ENCODE data around the gene SYNM. TPM values are rescaled to one million over a fixed set of nuclear protein-coding genes. Genes with fewer than 3 reads are reported as not detected.
A peak's percentile ranks its signal among the peaks of the same experiment; 100 is the strongest.

The SYNM gene
- total RNA-seq, 2 donors from 2014 or later, result 3.3 to 108 TPM

DNA sequence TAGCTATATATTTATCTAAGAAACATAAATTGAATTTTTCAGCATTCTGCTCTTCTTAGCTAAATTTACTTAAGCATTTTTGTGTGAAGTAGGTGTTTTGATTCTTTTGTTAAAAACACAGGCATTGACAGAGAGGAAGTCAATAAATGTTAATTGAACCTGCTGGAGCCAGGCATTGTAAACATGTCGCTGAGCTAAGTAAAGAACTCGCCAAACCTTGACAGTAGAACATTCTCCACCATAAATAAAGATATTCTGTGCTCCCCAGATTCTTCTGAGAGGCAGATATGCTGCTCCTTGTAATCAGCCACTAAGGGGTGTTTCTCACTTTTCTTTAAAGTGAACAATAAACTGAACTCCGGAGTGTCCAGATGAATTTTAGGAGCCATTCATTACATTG lies 38.4 kb downstream of the SYNM start:
- H3K4me3 ChIP-seq, result no peak overlapping the region
- H3K9me3 ChIP-seq, result no peaks in the 10 kb centered on the region
- H3K27me3 ChIP-seq, result no peaks in the 10 kb centered on the region
- DNase-seq, result no peak
- TF ChIP-seq, protein P1, sequence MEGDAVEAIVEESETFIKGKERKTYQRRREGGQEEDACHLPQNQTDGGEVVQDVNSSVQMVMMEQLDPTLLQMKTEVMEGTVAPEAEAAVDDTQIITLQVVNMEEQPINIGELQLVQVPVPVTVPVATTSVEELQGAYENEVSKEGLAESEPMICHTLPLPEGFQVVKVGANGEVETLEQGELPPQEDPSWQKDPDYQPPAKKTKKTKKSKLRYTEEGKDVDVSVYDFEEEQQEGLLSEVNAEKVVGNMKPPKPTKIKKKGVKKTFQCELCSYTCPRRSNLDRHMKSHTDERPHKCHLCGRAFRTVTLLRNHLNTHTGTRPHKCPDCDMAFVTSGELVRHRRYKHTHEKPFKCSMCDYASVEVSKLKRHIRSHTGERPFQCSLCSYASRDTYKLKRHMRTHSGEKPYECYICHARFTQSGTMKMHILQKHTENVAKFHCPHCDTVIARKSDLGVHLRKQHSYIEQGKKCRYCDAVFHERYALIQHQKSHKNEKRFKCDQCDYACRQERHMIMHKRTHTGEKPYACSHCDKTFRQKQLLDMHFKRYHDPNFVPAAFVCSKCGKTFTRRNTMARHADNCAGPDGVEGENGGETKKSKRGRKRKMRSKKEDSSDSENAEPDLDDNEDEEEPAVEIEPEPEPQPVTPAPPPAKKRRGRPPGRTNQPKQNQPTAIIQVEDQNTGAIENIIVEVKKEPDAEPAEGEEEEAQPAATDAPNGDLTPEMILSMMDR (IDR thresholded peaks at IDR 0.05), result no peak
- no peaks in the 10 kb centered on the region for H3K36me3 ChIP-seq
- no peak overlapping the region for H3K27ac ChIP-seq
- no peaks in the 10 kb centered on the region for H3K4me1 ChIP-seq
- intact Hi-C loops (cut with DNase I), result no loop called here
- H3K9ac ChIP-seq (ENCODE audit: low read depth in 2 of 2, low read length in 2 of 2), result no peak overlapping the region

DNA sequence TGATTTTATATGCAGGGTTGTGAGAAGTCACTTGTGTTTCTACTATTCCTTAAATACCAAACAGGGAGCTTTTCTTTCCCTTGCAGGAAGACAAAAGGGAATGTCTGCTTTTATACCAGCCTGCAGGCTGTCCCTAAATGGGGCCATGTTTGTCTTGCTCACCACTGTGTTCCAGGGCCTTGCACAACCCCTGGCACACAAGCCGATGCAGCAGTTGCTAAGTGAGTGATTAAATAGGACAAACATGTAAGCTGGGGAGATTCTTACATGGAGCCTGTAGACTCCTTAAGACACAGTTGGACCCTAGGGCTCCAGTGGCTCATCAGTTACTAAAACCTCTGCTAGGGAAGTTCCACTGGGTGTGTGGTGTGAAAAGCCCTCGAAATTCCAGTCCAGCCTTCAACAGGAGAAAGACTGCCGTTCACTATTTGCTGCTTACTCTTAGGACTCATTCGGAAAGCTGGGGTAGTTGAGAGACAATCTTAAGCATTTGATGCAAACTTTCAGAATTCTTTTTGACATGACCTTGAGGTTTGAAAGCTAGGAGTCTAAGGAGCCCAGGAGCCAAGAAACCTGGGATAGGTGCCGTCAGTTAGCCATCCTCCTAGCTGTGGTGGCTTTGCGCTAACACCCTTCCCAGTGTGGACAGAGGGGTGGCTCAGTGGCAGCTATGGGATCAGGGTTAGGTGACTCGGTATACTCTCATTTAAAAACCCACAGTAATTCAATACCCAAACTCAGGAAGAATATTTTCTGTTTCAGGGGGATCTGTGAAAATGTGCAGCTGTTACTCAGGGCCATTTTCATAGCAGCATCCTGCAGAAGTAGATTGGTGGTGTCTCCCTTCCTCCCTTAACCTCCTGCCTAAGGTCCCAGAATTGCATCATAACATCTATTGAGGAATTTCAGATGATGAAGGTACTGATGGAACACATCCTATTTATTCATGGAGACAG lies 39.1 kb downstream of the SYNM start:
- H3K9ac ChIP-seq (ENCODE audit: low read depth in 2 of 2, low read length in 2 of 2), result no peak overlapping the region
- intact Hi-C loops (cut with DNase I), result no loop called here
- TF ChIP-seq, protein P1 (IDR thresholded peaks at IDR 0.05), result no peak
- no peak overlapping the region for H3K4me3 ChIP-seq
- no peaks in the 10 kb centered on the region for H3K36me3 ChIP-seq
- no peak overlapping the region for H3K27ac ChIP-seq
- H3K4me1 ChIP-seq, result no peaks in the 10 kb centered on the region
- DNase-seq, result peak; percentile 38
- H3K27me3 ChIP-seq, result no peaks in the 10 kb centered on the region
- H3K9me3 ChIP-seq, result no peaks in the 10 kb centered on the region

DNA sequence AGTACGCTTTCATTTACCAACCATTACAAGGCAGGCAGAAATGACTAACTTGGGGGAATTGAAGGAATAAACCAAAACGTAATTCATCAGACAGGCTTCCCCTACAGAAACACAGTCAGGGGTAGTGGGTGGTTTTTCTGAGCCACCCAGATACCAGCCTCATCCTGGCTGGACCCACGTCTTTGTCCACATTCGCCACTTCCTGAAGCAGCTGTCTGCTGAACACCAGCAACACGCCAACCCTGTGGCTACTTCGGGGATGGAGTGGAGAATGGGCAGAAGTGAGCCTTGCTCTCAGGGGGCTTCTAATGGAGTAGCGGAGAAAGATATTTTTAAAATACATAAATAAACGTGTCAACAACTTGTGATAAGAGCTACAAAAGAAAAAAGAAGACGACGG lies 40.1 kb downstream of the SYNM start:
- Histone ChIP-seq H3K4me1 (no peaks in the 10 kb centered on the region), H3K9me3 (no peaks in the 10 kb centered on the region), H3K27me3 (no peaks in the 10 kb centered on the region), H3K4me3 (no peak overlapping the region), H3K27ac (no peak overlapping the region), H3K36me3 (no peaks in the 10 kb centered on the region), H3K9ac (ENCODE audit: low read depth in 2 of 2, low read length in 2 of 2) (no peak overlapping the region)
- TF ChIP-seq, protein P1 (IDR thresholded peaks at IDR 0.05), result no peak
- no peak for DNase-seq
- intact Hi-C loops (cut with DNase I), result no loop called here

DNA sequence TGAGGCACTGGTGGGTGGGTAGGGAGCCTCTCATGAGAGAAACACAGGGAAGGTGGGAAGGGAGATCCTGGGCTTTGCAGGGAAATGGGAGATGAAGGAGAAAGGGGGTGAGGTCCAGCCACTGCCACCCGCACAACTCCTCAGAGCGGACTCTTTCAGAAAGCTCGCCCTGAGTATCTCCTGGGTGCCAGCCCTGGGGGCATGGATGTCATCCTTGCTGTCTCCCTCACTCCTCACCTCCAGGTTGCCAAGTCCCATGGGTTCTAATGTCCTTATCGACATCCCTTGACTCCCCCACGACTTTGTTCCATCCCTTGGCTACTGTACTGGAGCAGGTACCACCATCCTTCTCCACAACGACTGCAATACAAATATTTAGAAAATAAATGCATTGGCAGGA lies 40.9 kb downstream of the SYNM start:
- H3K4me1 ChIP-seq, result no peaks in the 10 kb centered on the region
- no peak overlapping the region for H3K27ac ChIP-seq
- no peaks in the 10 kb centered on the region for H3K36me3 ChIP-seq
- TF ChIP-seq, protein P1 (IDR thresholded peaks at IDR 0.05), result no peak
- no peak for DNase-seq
- H3K9me3 ChIP-seq, result no peaks in the 10 kb centered on the region
- no peak overlapping the region for H3K9ac ChIP-seq (ENCODE audit: low read depth in 2 of 2, low read length in 2 of 2)
- no peaks in the 10 kb centered on the region for H3K27me3 ChIP-seq
- intact Hi-C loops (cut with DNase I), result no loop called here
- no peak overlapping the region for H3K4me3 ChIP-seq

DNA sequence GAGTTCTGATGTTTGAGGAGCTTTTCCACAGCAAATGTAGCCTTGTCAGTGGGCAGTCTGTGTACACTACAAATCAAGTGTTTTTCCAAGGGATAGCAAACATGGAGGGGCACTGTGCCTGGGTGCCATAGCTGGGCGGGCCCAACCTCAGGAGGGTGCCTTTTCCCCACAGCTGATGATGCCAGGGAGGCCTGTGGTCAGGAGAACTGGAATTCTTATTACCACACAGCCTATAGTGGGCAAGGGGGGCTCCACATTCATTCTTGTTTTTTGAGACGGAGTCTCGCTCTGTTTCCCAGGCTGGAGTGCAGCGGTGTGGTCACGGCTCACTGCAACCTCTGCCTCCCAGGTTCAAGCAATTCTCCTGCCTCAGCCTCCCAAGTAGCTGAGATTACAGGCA lies 41.8 kb downstream of the SYNM start:
- H3K27ac ChIP-seq, result no peak overlapping the region

More for the DNA sequence above, 41.8 kb downstream of the SYNM start:
- Histone ChIP-seq H3K36me3 (no peaks in the 10 kb centered on the region), H3K9me3 (no peaks in the 10 kb centered on the region), H3K9ac (ENCODE audit: low read depth in 2 of 2, low read length in 2 of 2) (no peak overlapping the region), H3K4me3 (no peak overlapping the region), H3K27me3 (no peaks in the 10 kb centered on the region), H3K4me1 (no peaks in the 10 kb centered on the region)
- TF ChIP-seq, protein P1 (IDR thresholded peaks at IDR 0.05), result no peak
- no peak for DNase-seq
- intact Hi-C loops (cut with DNase I), result no loop called here
